ENCODE measurements around the gene DECR2. TPM values are rescaled to one million over a fixed set of nuclear protein-coding genes. Genes with fewer than 3 reads are reported as not detected.
A peak's percentile ranks its signal among the peaks of the same experiment; 100 is the strongest.

DECR2 gene
- total and polyA plus RNA-seq, 2 of the 13 experiments (the other 11 are each of a cell fraction or from before 2014, with no cell fraction given): 36.3 to 44.6 TPM

- TF ChIP-seq ZBTB25 (CRISPR knock-in tag; IDR thresholded peaks at IDR 0.05): no peak
- TF ChIP-seq ZNF773 (CRISPR knock-in tag; IDR thresholded peaks at IDR 0.05; ENCODE audit: borderline replicate concordance): no peak
- TF ChIP-seq CEBPB (IDR thresholded peaks at IDR 0.05; ENCODE audit: borderline replicate concordance, low read depth, low read length): 0 out of 2 replicates have a peak, but pooled peaks have one; percentile 15
- TF ChIP-seq ZNF512 (CRISPR knock-in tag; IDR thresholded peaks at IDR 0.05): no peak
- no peak for TF ChIP-seq TARDBP (CRISPR knock-in tag; IDR thresholded peaks at IDR 0.05)
- no peak for TF ChIP-seq CHD4 (IDR thresholded peaks at IDR 0.05; ENCODE audit: borderline replicate concordance, low read length)
- TF ChIP-seq CBX2 (IDR thresholded peaks at IDR 0.05; ENCODE audit: low read depth, low read length): no peak
- TF ChIP-seq CBX2 (CRISPR knock-in tag; IDR thresholded peaks at IDR 0.05; ENCODE audit: low read depth): no peak
- no peak for TF ChIP-seq GLI4 (CRISPR knock-in tag; IDR thresholded peaks at IDR 0.05; ENCODE audit: borderline replicate concordance)
- no peak for TF ChIP-seq CREB3 (CRISPR knock-in tag; IDR thresholded peaks at IDR 0.05)
- no peak for TF ChIP-seq ATF2 (CRISPR knock-in tag; IDR thresholded peaks at IDR 0.05)
- TF ChIP-seq CAMTA2 (CRISPR knock-in tag; IDR thresholded peaks at IDR 0.05; ENCODE audit: borderline replicate concordance): no peak
- no peak for TF ChIP-seq CEBPG (CRISPR knock-in tag; IDR thresholded peaks at IDR 0.05)
- TF ChIP-seq ZBTB3 (CRISPR knock-in tag; IDR thresholded peaks at IDR 0.05; ENCODE audit: borderline replicate concordance, low read depth): no peak
- no peak for TF ChIP-seq RXRA (CRISPR knock-in tag; IDR thresholded peaks at IDR 0.05)
- peak; percentile 94 to 96 for TF ChIP-seq MAFK (conservative IDR thresholded peaks at IDR 0.05 in 1 of 2, IDR thresholded peaks at IDR 0.05 in 1 of 2; ENCODE audit: low read length in 2 of 2)
- TF ChIP-seq ZFP90 (CRISPR knock-in tag; IDR thresholded peaks at IDR 0.05; ENCODE audit: borderline replicate concordance): no peak
- TF ChIP-seq ARID5B (CRISPR knock-in tag; IDR thresholded peaks at IDR 0.05): no peak
- no peak for TF ChIP-seq NRL (CRISPR knock-in tag; IDR thresholded peaks at IDR 0.05; ENCODE audit: borderline replicate concordance)
Measured at GRCh38 chr16:414395-415169, 12.9 kb downstream of the DECR2 start (continued).

All from HepG2 (cell line).